HG02571 (cell line): ENCODE measurements around the gene CALML6.

Source experiments
- ATAC-seq: cut with Tn5 transposase; IDR thresholded peaks from one replicate; pipeline ENCODE4 v1.9.1; 2021; ENCODE audit warnings: mild to moderate bottlenecking, moderate library complexity; ENCODE audit not compliant: unreplicated experiment

The CALML6 gene

GRCh38 chr1:1960480-1961196 lies 45.6 kb downstream of the CALML6 start:
- ATAC-seq: no peak

- ATAC-seq: no peak
Observed at GRCh38 chr1:1962752-1963151, 47.7 kb downstream of the CALML6 start.

- no peak for ATAC-seq
Observed at GRCh38 chr1:1963570-1963969, 48.5 kb downstream of the CALML6 start.

GRCh38 chr1:1964811-1965210 lies 49.8 kb downstream of the CALML6 start:
- no peak for ATAC-seq

GRCh38 chr1:1965546-1965945 lies 50.5 kb downstream of the CALML6 start:
- ATAC-seq: no peak

GRCh38 chr1:1966071-1966740 lies 51.1 kb downstream of the CALML6 start:
- no peak for ATAC-seq
